Activated CD8-positive, alpha-beta T cell treated with anti-CD3 and anti-CD28 coated beads, Interleukin-2, amount 10 ng/mL, durations not matched to agents 7 days and 5 days (primary cell): Measurements from ENCODE around the gene MDP1. TPM values are rescaled to one million over a fixed set of nuclear protein-coding genes. Genes with fewer than 3 reads are reported as not detected.

Experiments used
- ATAC-seq: fragments of 150-1000 bp; cut with Tn5 transposase; one replicate; pipeline ENCODE4 v1.10.0; 2021; ENCODE audit warnings: moderate library complexity
- CTCF ChIA-PET: fragments of 350-600 bp; sonication (Branson Sonifier 250); formaldehyde crosslinking; loops from one replicate; lab custom pipeline; 2021; ENCODE audit warnings: antibody characterized with exemption; lab: Charles Lee
- POLR2A ChIA-PET: fragments of 350-600 bp; sonication (Branson Sonifier 250); formaldehyde crosslinking; loops from one replicate; lab custom pipeline; 2021; ENCODE audit warnings: antibody characterized with exemption; lab: Charles Lee
- DNase-seq: peaks from one replicate; pipeline ENCODE4 v3.0.0-alpha.2; 2020
- H3K27ac Mint-ChIP-seq: one replicate; pipeline ENCODE4 v1.8.0; 2021; ENCODE audit warnings: mild to moderate bottlenecking, mixed read lengths
- H3K27me3 Mint-ChIP-seq: one replicate; pipeline ENCODE4 v1.8.0; 2021; ENCODE audit warnings: low read depth, mixed read lengths
- H3K36me3 Mint-ChIP-seq: one replicate; pipeline ENCODE4 v1.8.0; 2021; ENCODE audit warnings: low read depth, mixed read lengths
- H3K4me1 Mint-ChIP-seq: one replicate; pipeline ENCODE4 v1.8.0; 2021; ENCODE audit warnings: low read depth, mixed read lengths
- H3K4me3 Mint-ChIP-seq: one replicate; pipeline ENCODE4 v1.8.0; 2021; ENCODE audit warnings: mild to moderate bottlenecking, mixed read lengths
- H3K9me3 Mint-ChIP-seq: one replicate; pipeline ENCODE4 v1.8.0; 2022; ENCODE audit warnings: mixed read lengths; ENCODE audit not compliant: insufficient read depth
- total RNA-seq, 2 experiments: library from RNA; stranded (reverse); gene quantifications; one replicate each; pipeline ENCODE4 v1.2.3, GENCODE V29; 2021

MDP1 gene
- total RNA-seq, 2 experiments from 2014 or later = 16.9 to 18.2 TPM

DNA sequence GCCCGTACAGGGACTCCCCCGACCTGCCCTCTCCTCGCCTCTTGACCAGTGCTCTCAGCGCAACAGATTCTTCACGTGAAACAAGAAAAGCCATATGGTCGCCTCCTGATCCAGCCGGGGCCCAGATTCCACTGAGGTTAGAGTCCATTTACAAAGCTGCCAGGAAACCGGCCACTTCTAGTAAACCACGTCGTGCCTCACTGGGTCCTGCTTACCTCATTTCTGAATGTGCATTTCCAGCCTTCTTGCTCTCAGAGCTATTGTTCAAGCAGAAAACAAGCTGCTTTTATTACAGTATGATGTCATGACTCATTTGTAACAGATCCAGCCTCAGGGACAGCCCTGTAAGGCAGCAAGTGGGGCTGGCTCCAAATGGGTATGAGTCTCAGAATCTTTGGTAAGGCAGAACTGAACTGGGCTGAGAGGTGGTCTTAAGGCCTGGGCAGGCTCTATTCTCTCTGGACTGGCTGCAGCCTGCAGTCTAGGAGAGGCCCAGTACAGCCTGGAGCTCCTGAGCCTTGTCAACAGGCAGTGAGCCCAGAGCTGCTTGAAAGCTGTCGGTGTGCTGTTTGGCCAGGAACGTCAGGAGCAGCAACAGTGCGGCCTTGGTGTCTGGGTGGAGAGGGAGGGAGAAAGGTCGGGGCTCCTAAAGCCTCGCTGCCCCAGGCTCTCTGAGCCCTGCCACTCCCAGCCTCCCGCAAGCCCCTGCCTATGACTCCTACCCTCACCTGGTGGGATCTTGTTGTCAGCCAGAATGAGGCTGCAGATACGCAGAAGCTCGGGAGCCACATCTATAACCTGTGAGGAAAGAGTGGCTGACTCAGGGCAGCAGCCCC is 35.7 kb downstream of the MDP1 start:
- Mint-ChIP-seq H3K4me1 (peaks cover under 1% of the 10 kb centered on the region), H3K27ac (no peak overlapping the region), H3K27me3 (no peaks in the 10 kb centered on the region), H3K36me3 (peaks cover 52% of the 10 kb centered on the region), H3K9me3 (no peaks in the 10 kb centered on the region), H3K4me3 (no peak overlapping the region)
- ChIA-PET CTCF (interaction anchor here (1.0 to 1.5 kb wide), 2 partner anchors 19 to 39 kb away, joined by 3 to 4 read pairs; partner anchors contain the start of genes EMC9 and IRF9), POLR2A (interaction anchor here (0.7 to 5.1 kb wide), 8 partner anchors 9 to 19 kb away, joined by 3 to 37 read pairs (median 4); partner anchors contain the start of genes IPO4, IRF9 and TM9SF1)
- DNase-seq (no peak), ATAC-seq (no peak)

DNA sequence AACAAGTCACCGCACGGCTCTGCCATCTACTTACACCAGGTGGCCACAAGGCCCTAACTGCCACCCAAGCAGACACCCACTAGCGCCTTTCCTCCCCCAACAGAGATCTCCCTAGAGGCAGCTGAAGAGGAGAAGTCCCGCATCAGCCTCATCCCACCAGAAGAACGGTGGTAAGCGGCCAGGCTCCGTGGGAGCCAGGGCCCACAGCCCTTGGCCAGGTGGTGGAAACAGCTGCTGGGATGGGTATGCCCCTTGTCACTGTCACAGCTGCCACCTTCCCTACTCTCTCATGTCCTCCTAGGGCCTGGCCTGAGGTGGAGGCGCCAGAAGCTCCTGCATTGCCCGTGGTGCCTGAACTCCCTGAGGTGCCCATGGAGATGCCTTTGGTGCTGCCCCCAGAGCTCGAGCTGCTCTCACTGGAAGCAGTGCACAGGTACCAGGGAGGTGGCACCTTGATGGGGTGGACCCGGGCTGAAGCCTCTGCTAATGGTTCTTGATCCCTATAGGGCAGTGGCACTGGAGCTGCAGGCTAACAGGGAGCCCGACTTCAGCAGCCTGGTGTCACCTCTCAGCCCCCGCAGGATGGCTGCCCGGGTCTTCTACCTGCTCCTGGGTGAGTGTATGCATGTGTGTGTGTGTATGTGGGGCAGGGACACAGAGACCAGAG is 36.4 kb downstream of the MDP1 start:
- Mint-ChIP-seq H3K27ac (peak overlapping the region; percentile 56), H3K36me3 (peaks cover 55% of the 10 kb centered on the region), H3K27me3 (no peaks in the 10 kb centered on the region), H3K4me1 (peaks cover 8% of the 10 kb centered on the region), H3K9me3 (no peaks in the 10 kb centered on the region), H3K4me3 (no peak overlapping the region)
- ChIA-PET CTCF (interaction anchor here (0.8 kb wide), 1 partner anchor 9 kb away, joined by 3 read pairs; the partner anchor contains the start of gene IPO4), POLR2A (interaction anchor here (0.7 to 5.1 kb wide), 9 partner anchors 9 to 27 kb away, joined by 3 to 37 read pairs (median 5); partner anchors contain the start of genes IPO4, IRF9 and TM9SF1)
- DNase-seq = no peak
- ATAC-seq = no peak

GRCh38 chr14:24178399-24179178 is 37.3 kb downstream of the MDP1 start:
- CTCF ChIA-PET = interaction anchor here (0.8 kb wide), 1 partner anchor 10 kb away, joined by 3 read pairs; the partner anchor contains the start of gene IPO4
- H3K27me3 Mint-ChIP-seq = no peaks in the 10 kb centered on the region
- H3K9me3 Mint-ChIP-seq = no peaks in the 10 kb centered on the region
- no peak overlapping the region for H3K4me3 Mint-ChIP-seq
- H3K36me3 Mint-ChIP-seq = peaks cover 59% of the 10 kb centered on the region
- H3K4me1 Mint-ChIP-seq = peaks cover 8% of the 10 kb centered on the region
- no peak for DNase-seq
- ATAC-seq = no peak
- H3K27ac Mint-ChIP-seq = no peak overlapping the region
- POLR2A ChIA-PET = interaction anchor here (0.7 to 5.1 kb wide), 5 partner anchors 9 to 28 kb away, joined by 5 to 37 read pairs (median 5); partner anchors contain the start of gene IRF9

- no peak overlapping the region for H3K27ac Mint-ChIP-seq
- ChIA-PET POLR2A (interaction anchor here (0.7 to 5.1 kb wide), 4 partner anchors 11 to 36 kb away, joined by 4 to 37 read pairs (median 7); partner anchors contain the start of genes EMC9 and IRF9), CTCF (no interaction called here)
- no peaks in the 10 kb centered on the region for H3K9me3 Mint-ChIP-seq
- DNase-seq = no peak
- H3K27me3 Mint-ChIP-seq = no peaks in the 10 kb centered on the region
- H3K36me3 Mint-ChIP-seq = peaks cover 60% of the 10 kb centered on the region
- no peak for ATAC-seq
- no peak overlapping the region for H3K4me3 Mint-ChIP-seq
- H3K4me1 Mint-ChIP-seq = peaks cover 12% of the 10 kb centered on the region
These were observed 38.0 kb downstream of the MDP1 start for GRCh38 chr14:24177891-24178290.

- POLR2A ChIA-PET = interaction anchor here (0.7 to 5.1 kb wide), 5 partner anchors 10 to 36 kb away, joined by 4 to 37 read pairs (median 9); partner anchors contain the start of genes EMC9, IPO4 and IRF9
- peaks cover 58% of the 10 kb centered on the region for H3K36me3 Mint-ChIP-seq
These were observed 38.6 kb downstream of the MDP1 start for GRCh38 chr14:24177041-24177825.

GRCh38 chr14:24176599-24176998 is 39.3 kb downstream of the MDP1 start:
- no peak for ATAC-seq
- H3K4me1 Mint-ChIP-seq = peaks cover 19% of the 10 kb centered on the region
- H3K27ac Mint-ChIP-seq = no peak overlapping the region
- H3K9me3 Mint-ChIP-seq = no peaks in the 10 kb centered on the region
- no peak for DNase-seq
- H3K4me3 Mint-ChIP-seq = no peak overlapping the region
- ChIA-PET POLR2A (interaction anchor here (0.7 to 5.1 kb wide), 5 partner anchors 11 to 15 kb away, joined by 3 to 37 read pairs (median 5); partner anchors contain the start of genes IPO4 and IRF9), CTCF (interaction anchor here (0.7 kb wide), 1 partner anchor 15 kb away, joined by 3 read pairs; the partner anchor contains the start of gene IRF9)
- no peaks in the 10 kb centered on the region for H3K27me3 Mint-ChIP-seq
- peaks cover 58% of the 10 kb centered on the region for H3K36me3 Mint-ChIP-seq

More at GRCh38 chr14:24177041-24177825, 38.6 kb downstream of the MDP1 start:
- Mint-ChIP-seq H3K27me3 (no peaks in the 10 kb centered on the region), H3K9me3 (no peaks in the 10 kb centered on the region), H3K4me1 (peaks cover 14% of the 10 kb centered on the region), H3K4me3 (no peak overlapping the region), H3K27ac (no peak overlapping the region)
- no peak for ATAC-seq
- CTCF ChIA-PET = no interaction called here
- DNase-seq = no peak

GRCh38 chr14:24172871-24173281 is 43.0 kb downstream of the MDP1 start:
- Mint-ChIP-seq H3K27me3 (no peaks in the 10 kb centered on the region), H3K4me3 (peak overlapping the region; percentile 77), H3K9me3 (no peaks in the 10 kb centered on the region), H3K4me1 (peaks cover 41% of the 10 kb centered on the region), H3K27ac (peak overlapping the region; percentile 60), H3K36me3 (peaks cover 58% of the 10 kb centered on the region)
- CTCF ChIA-PET = interaction anchor here (0.7 to 1.0 kb wide), 2 partner anchors 11 to 70 kb away, joined by 3 to 4 read pairs; partner anchors contain the start of genes IRF9 and TINF2
- POLR2A ChIA-PET = interaction anchor here (0.9 to 6.2 kb wide), 5 partner anchors 8 to 14 kb away, joined by 3 to 74 read pairs (median 4); partner anchors contain the start of genes IPO4 and IRF9
- DNase-seq (no peak), ATAC-seq (no peak)

- ATAC-seq = no peak
- peak overlapping the region; percentile 77 for H3K4me3 Mint-ChIP-seq
- peaks cover 44% of the 10 kb centered on the region for H3K4me1 Mint-ChIP-seq
- H3K9me3 Mint-ChIP-seq = no peaks in the 10 kb centered on the region
- peak overlapping the region; percentile 72 for H3K27ac Mint-ChIP-seq
- no peak for DNase-seq
- POLR2A ChIA-PET = interaction anchor here (2.0 to 6.2 kb wide), 3 partner anchors 11 to 15 kb away, joined by 4 to 74 read pairs (median 25); partner anchors contain the start of genes IPO4 and IRF9
- no peaks in the 10 kb centered on the region for H3K27me3 Mint-ChIP-seq
- CTCF ChIA-PET = interaction anchor here (2.5 kb wide), 1 partner anchor 11 kb away, joined by 7 read pairs; the partner anchor contains the start of gene IRF9
- H3K36me3 Mint-ChIP-seq = peaks cover 60% of the 10 kb centered on the region
These were observed 43.5 kb downstream of the MDP1 start for GRCh38 chr14:24172261-24172860.

DNA sequence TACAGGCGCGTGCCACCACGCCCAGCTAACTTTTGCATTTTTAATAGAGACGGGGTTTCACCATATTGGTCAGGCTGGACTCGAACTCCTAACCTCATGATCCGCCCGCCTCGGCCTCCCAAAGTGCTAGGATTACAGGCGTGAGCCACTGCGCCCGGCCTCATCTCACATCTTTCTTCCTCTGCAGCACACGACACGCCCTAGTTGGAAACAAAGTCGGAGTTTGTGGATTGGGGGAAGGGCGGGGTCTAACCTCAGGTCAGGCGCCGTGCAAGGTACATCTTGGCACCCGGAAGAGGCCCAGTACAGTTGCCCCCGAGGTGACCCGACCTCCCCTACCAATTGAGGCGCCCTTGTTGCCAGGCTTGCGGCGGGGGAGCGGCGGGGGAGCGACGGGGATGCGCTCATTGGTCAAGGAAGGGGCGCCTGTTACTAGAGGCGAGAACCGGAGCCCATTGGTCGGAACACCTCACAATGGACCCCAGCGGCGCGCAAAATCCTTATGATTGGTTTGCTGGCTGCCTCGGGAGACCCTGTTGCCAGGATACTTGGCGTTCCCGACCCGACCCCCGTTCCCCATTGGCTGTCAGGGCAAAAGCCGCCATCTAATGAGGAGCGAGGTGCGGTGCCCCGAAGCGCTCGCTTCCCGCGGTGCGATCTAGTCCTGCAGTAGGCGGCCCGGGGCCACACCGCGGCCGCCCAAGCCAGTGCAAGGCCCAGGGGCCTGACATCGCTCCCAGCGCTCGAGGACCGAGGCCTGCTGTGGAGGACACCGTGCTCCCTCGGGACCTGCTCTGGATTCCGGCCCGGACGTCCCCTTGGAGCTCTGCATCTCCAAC is 44.2 kb downstream of the MDP1 start, which contains the start of gene REC8:
Gene REC8, plus strand, starts transcription at position 659 of the 839 bp plus-strand sequence. CDS start 473 bp downstream, outside the sequence.
- peaks cover 50% of the 10 kb centered on the region for H3K4me1 Mint-ChIP-seq
- peak; percentile 85 for DNase-seq
- peak; percentile 77 for ATAC-seq
- POLR2A ChIA-PET = interaction anchor here (0.6 to 6.2 kb wide), 10 partner anchors 9 to 1036 kb away, joined by 3 to 74 read pairs (median 4); partner anchors contain the start of genes IPO4 and IRF9
- H3K27ac Mint-ChIP-seq = peak within 1 kb of the TSS; percentile 81
- CTCF ChIA-PET = interaction anchor here (0.6 to 2.5 kb wide), 2 partner anchors 11 to 44 kb away, joined by 5 to 7 read pairs; partner anchors contain the start of genes IRF9 and MDP1
- H3K9me3 Mint-ChIP-seq = no peaks in the 10 kb centered on the region
- no peaks in the 10 kb centered on the region for H3K27me3 Mint-ChIP-seq
- H3K36me3 Mint-ChIP-seq = peaks cover 60% of the 10 kb centered on the region
- peak within 1 kb of the TSS; percentile 77 for H3K4me3 Mint-ChIP-seq
